Measurements from ENCODE around the gene NACA2.

DNA sequence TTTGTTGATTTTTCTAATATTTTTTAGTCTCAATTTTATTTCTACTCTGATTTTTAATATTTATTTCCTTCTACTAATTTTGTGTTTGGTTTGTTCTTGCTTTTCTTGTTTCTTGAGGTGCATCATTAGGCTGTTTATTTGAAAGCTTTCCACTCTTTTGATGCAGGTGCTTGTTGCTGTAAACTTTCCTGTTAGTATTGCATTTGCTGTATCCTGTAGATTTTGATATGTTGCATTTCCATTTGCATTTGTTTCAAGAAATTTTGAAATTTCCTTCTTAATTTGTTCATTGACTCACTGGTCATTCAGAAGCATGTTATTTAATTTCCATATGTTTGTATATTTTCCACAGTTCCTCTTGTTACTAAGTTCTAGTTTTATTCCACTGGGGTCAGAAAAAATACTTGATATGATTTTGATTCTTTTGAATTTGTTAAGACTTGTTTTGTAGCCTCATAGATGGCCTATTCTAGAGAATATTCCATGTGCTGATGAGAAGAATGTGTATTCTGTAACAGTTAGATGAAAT, 43.1 kb upstream of the NACA2 start:
- TF ChIP-seq, protein P1, sequence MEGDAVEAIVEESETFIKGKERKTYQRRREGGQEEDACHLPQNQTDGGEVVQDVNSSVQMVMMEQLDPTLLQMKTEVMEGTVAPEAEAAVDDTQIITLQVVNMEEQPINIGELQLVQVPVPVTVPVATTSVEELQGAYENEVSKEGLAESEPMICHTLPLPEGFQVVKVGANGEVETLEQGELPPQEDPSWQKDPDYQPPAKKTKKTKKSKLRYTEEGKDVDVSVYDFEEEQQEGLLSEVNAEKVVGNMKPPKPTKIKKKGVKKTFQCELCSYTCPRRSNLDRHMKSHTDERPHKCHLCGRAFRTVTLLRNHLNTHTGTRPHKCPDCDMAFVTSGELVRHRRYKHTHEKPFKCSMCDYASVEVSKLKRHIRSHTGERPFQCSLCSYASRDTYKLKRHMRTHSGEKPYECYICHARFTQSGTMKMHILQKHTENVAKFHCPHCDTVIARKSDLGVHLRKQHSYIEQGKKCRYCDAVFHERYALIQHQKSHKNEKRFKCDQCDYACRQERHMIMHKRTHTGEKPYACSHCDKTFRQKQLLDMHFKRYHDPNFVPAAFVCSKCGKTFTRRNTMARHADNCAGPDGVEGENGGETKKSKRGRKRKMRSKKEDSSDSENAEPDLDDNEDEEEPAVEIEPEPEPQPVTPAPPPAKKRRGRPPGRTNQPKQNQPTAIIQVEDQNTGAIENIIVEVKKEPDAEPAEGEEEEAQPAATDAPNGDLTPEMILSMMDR (IDR thresholded peaks at IDR 0.05): no peak
- no peak for TF ChIP-seq POLR2A (IDR thresholded peaks at IDR 0.05)
